ENCODE measurements around the gene RAN. TPM values are rescaled to one million over a fixed set of nuclear protein-coding genes. Genes with fewer than 3 reads are reported as not detected.
A peak's percentile ranks its signal among the peaks of the same experiment; 100 is the strongest.

The RAN gene
- total and polyA plus RNA-seq, 9 of the 15 experiments (the other 6 are each of a cell fraction or from before 2014, with no cell fraction given), result 1,687 to 3,820 (median 2,300) TPM

DNA sequence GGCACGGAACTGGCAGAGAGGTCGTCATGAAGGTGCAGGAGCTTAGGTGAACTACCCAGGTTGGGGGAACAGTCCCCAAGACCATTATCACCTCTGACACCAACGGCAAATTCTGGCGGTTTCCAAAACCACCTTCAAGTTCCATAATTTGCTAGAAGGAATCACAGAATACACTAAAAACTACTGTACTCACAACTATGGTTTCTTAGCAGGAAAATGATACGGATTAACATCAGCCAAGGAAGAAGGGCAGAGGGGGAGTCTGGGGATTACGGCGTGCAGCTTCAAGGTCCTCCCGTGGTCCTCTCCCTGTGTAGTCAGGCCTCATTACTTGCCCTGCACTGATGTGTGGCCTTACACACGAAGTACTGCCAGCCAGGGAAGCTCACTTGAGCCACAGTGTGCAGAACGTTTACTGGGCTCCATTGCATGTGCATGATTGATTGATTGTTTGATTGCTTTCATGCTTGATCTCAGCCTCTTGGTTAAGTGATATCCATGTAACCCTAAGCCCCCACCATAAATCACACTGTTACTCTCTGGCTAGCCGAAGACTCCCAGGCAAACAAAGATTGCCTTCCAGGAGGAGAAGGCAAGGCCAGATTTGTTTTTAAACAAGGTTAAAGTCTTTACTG, 32.0 kb upstream of the RAN start:
- POLR2A ChIA-PET, result no interaction called here
- BruUV-seq (replicated peaks), result no TSS peak
- intact Hi-C loops (cut with micrococcal nuclease), result loop anchor here (2.0 to 10.0 kb wide), 3 partner anchors 15 to 515 kb away; no protein-coding TSS in a partner anchor
- TF ChIP-seq PHF21A (IDR thresholded peaks at IDR 0.05; ENCODE audit: borderline replicate concordance, low read depth) (0 out of 2 replicates have a peak, but pooled peaks have one; percentile 25), MEIS2 (IDR thresholded peaks at IDR 0.05; ENCODE audit: partially characterized antibody) (peak; percentile 57), FIP1L1 (IDR thresholded peaks at IDR 0.05; ENCODE audit: low read depth, low read length, poor library complexity, severe bottlenecking) (no peak), E2F8 (IDR thresholded peaks at IDR 0.05; ENCODE audit: low read depth, partially characterized antibody) (peak; percentile 2), EGR1 (conservative IDR thresholded peaks at IDR 0.05) (no peak), ZC3H8 (IDR thresholded peaks at IDR 0.05) (no peak), ATF1 (CRISPR knock-in tag; IDR thresholded peaks at IDR 0.05) (no peak), ATF1 (tag; IDR thresholded peaks at IDR 0.05) (0 out of 2 replicates have a peak, but pooled peaks have one; percentile 35), TCF7 (IDR thresholded peaks at IDR 0.05; ENCODE audit: borderline replicate concordance) (no peak), ARID2 (IDR thresholded peaks at IDR 0.05) (0 out of 2 replicates have a peak, but pooled peaks have one; percentile 47), ZNF280B (CRISPR knock-in tag; IDR thresholded peaks at IDR 0.05) (no peak), CTBP1 (IDR thresholded peaks at IDR 0.05; ENCODE audit: borderline replicate concordance) (peak; percentile 11; the same call in 1 of the 2 replicates), ZNF785 (CRISPR knock-in tag; IDR thresholded peaks at IDR 0.05) (no peak), SMARCB1 (IDR thresholded peaks at IDR 0.05; ENCODE audit: insufficient read length, low read depth) (no peak), NCOA4 (IDR thresholded peaks at IDR 0.05; ENCODE audit: partially characterized antibody) (no peak), ASH1L (IDR thresholded peaks at IDR 0.05; ENCODE audit: borderline replicate concordance, low read depth, partially characterized antibody) (peak; percentile 2), NRF1 (conservative IDR thresholded peaks at IDR 0.05 in 1 of 2, IDR thresholded peaks at IDR 0.05 in 1 of 2) (0 out of 4 replicates have a peak, but pooled peaks of 1 of the 2 experiments have one; percentile 8), KHSRP (IDR thresholded peaks at IDR 0.05) (no peak)
- TF ChIP-seq, protein P1, sequence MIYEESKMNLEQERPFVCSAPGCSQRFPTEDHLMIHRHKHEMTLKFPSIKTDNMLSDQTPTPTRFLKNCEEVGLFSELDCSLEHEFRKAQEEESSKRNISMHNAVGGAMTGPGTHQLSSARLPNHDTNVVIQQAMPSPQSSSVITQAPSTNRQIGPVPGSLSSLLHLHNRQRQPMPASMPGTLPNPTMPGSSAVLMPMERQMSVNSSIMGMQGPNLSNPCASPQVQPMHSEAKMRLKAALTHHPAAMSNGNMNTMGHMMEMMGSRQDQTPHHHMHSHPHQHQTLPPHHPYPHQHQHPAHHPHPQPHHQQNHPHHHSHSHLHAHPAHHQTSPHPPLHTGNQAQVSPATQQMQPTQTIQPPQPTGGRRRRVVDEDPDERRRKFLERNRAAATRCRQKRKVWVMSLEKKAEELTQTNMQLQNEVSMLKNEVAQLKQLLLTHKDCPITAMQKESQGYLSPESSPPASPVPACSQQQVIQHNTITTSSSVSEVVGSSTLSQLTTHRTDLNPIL (CRISPR knock-in tag; IDR thresholded peaks at IDR 0.05), result no peak

More for the DNA sequence above, 32.0 kb upstream of the RAN start:
- Histone ChIP-seq H3K27ac (ENCODE audit: extremely low read depth, low read depth, low read length) (peak overlapping the region; percentile 72), H3K9me1 (ENCODE audit: control insufficient read depth, insufficient read depth, low read length) (no peaks in the 10 kb centered on the region), H2AFZ (ENCODE audit: low read depth, low read length) (peak overlapping the region; percentile 98), H3K36me3 (ENCODE audit: control insufficient read depth, insufficient read depth, low read length) (peaks cover 9% of the 10 kb centered on the region), H4K20me1 (replicated peaks; ENCODE audit: control insufficient read depth, insufficient read depth, low read length) (no peaks in the 10 kb centered on the region), H3K27me3 (ENCODE audit: control insufficient read depth in 2 of 2, insufficient read depth in 2 of 2, low read length in 2 of 2) (no peaks in the 10 kb centered on the region), H3K4me3 (no peak overlapping the region), H3K4me1 (replicated peaks in 1 of 2; ENCODE audit: control insufficient read depth in 2 of 2, insufficient read depth in 2 of 2, low read length in 2 of 2) (peaks cover 29 to 31% of the 10 kb centered on the region in 2 experiments), H3K9me3 (replicated peaks; ENCODE audit: control insufficient read depth, insufficient read depth, low read depth, low read length) (peaks cover 2% of the 10 kb centered on the region), H3K79me2 (ENCODE audit: control insufficient read depth, insufficient read depth, low read length) (peaks cover 37% of the 10 kb centered on the region), H3K4me2 (ENCODE audit: insufficient read depth, low read length) (peak overlapping the region; percentile 88), H3K9ac (ENCODE audit: insufficient read depth in 1 of 2, low read depth in 2 of 2, low read length in 2 of 2) (peak overlapping the region; percentile 44 to 78; a peak in 3 of 4 replicates)
- in situ Hi-C loops (cut with MboI), result no loop called here
- ATAC-seq (no peak), DNase-seq (ENCODE audit: extremely low read depth in 1 of 4, low spot score in 3 of 4) (no peak), FAIRE-seq (no peak)
- CTCF ChIA-PET (ENCODE audit: low intra/inter-chr PET ratio), result no interaction called here
- WGBS (ENCODE audit: insufficient coverage, low coverage, missing lambda C conversion rate), result 41% methylated on average over 11 of the region's 11 CpGs

All from K562 (cell line).